PC-3 (cell line): Measurements from ENCODE around the gene USP11. TPM values are rescaled to one million over a fixed set of nuclear protein-coding genes. Genes with fewer than 3 reads are reported as not detected.

Experiments used
- ATAC-seq: fragments of 200-7000 bp; cut with Tn5 transposase; 2 replicates; pipeline ENCODE4 v1.9.1; 2020; ENCODE audit warnings: mild to moderate bottlenecking, moderate library complexity
- BruUV-seq: library from RNA; stranded (reverse); fragments of 400-500 nt; replicated peaks from 2 replicates; lab custom pipeline; 2021; lab: Mats Ljungman, UMichigan
- CTCF ChIA-PET: fragments of 300-600 bp; sonication (Branson Sonifier 250); formaldehyde crosslinking; loops from one replicate; lab custom pipeline; 2022; ENCODE audit warnings: antibody characterized with exemption; lab: Charles Lee
- POLR2A ChIA-PET: fragments of 300-600 bp; sonication (Branson Sonifier 250); formaldehyde crosslinking; loops from one replicate; lab custom pipeline; 2022; ENCODE audit warnings: antibody characterized with exemption; ENCODE audit not compliant: unreplicated experiment; lab: Charles Lee
- DNase-seq: peaks from one replicate; pipeline ENCODE4 v3.0.0-alpha.2; 2015
- H2AFZ ChIP-seq: fragments of 300-600 bp; sonication (generic); 2 replicates; pipeline ENCODE4 v1.6.0; 2016; ENCODE audit warnings: antibody characterized with exemption, low read length
- H3F3A ChIP-seq: fragments of 300-600 bp; sonication (generic); one replicate; pipeline ENCODE4 v1.6.0; 2017; ENCODE audit warnings: antibody characterized with exemption, low read length, control low read depth, mild to moderate bottlenecking; ENCODE audit not compliant: unreplicated experiment
- H3K27ac ChIP-seq: fragments of 300-600 bp; sonication (generic); 2 replicates; pipeline ENCODE4 v1.5.1; 2016; ENCODE audit warnings: mild to moderate bottlenecking, low read length
- H3K27me3 ChIP-seq: fragments of 300-600 bp; sonication (generic); 2 replicates; pipeline ENCODE4 v1.6.1; 2016; ENCODE audit warnings: low read length, mixed read lengths
- H3K36me3 ChIP-seq: fragments of 300-600 bp; sonication (generic); 2 replicates; pipeline ENCODE4 v1.6.1; 2016; ENCODE audit warnings: low read depth, mixed run types, low read length, mixed read lengths
- H3K4me1 ChIP-seq: fragments of 300-600 bp; sonication (generic); 2 replicates; pipeline ENCODE4 v1.5.1; 2016; ENCODE audit warnings: low read length; ENCODE audit not compliant: insufficient read depth
- H3K4me2 ChIP-seq: fragments of 300-600 bp; sonication (generic); 2 replicates; pipeline ENCODE4 v1.6.0; 2016; ENCODE audit warnings: low read length
- H3K4me3 ChIP-seq: fragments of 300-600 bp; sonication (generic); 2 replicates; pipeline ENCODE4 v1.5.1; 2016; ENCODE audit warnings: mild to moderate bottlenecking, low read length, mixed read lengths
- H3K79me2 ChIP-seq: fragments of 300-600 bp; sonication (generic); 2 replicates; pipeline ENCODE4 v1.6.1; 2017; ENCODE audit warnings: low read length, mixed read lengths
- H3K9ac ChIP-seq: fragments of 300-600 bp; sonication (generic); 2 replicates; pipeline ENCODE4 v1.6.0; 2016; ENCODE audit warnings: mild to moderate bottlenecking, low read length
- H3K9me2 ChIP-seq: fragments of 300-600 bp; sonication (generic); replicated peaks from 2 replicates; pipeline ENCODE4 v1.6.1; 2016; ENCODE audit warnings: mixed run types, low read length, mixed read lengths
- H3K9me3 ChIP-seq: fragments of 300-600 bp; sonication (generic); 2 replicates; pipeline ENCODE4 v1.6.1; 2016; ENCODE audit warnings: low read length, mixed read lengths
- H4K20me1 ChIP-seq: fragments of 300-600 bp; sonication (generic); 2 replicates; pipeline ENCODE4 v1.6.1; 2016; ENCODE audit warnings: low read length, mixed read lengths
- EZH2 ChIP-seq: fragments of 300-600 bp; sonication (generic); IDR thresholded peaks from one replicate; pipeline ENCODE4 v1.6.1; 2017; ENCODE audit warnings: antibody characterized with exemption, mild to moderate bottlenecking, low read length; ENCODE audit not compliant: unreplicated experiment
- EZH2phosphoT487 ChIP-seq: fragments of 300-600 bp; sonication (generic); IDR thresholded peaks from 2 replicates; pipeline ENCODE4 v1.6.1; 2018; ENCODE audit warnings: mild to moderate bottlenecking, antibody characterized with exemption, low read length, borderline replicate concordance
- intact Hi-C: fragments of 100-400 bp; cut with micrococcal nuclease; formaldehyde crosslinking; loops from 2 replicates; pipeline ENCODE4 v1.9.0; 2023
- total RNA-seq: library from RNA; depleted of rRNA; stranded (reverse); fragments of >200 nt; gene quantifications from 2 replicates; pipeline ENCODE4 v1.2.3, GENCODE V29; 2014
- TF ChIP-seq, protein P1 (sequence below): fragments of 300-600 bp; sonication (generic); conservative IDR thresholded peaks from 2 replicates; pipeline ENCODE4 v1.5.1; 2017; ENCODE audit warnings: antibody characterized with exemption, low read depth, mild to moderate bottlenecking, low read length

USP11 gene
- total RNA-seq, 1 experiment from 2014 or later = 31.3 TPM

DNA sequence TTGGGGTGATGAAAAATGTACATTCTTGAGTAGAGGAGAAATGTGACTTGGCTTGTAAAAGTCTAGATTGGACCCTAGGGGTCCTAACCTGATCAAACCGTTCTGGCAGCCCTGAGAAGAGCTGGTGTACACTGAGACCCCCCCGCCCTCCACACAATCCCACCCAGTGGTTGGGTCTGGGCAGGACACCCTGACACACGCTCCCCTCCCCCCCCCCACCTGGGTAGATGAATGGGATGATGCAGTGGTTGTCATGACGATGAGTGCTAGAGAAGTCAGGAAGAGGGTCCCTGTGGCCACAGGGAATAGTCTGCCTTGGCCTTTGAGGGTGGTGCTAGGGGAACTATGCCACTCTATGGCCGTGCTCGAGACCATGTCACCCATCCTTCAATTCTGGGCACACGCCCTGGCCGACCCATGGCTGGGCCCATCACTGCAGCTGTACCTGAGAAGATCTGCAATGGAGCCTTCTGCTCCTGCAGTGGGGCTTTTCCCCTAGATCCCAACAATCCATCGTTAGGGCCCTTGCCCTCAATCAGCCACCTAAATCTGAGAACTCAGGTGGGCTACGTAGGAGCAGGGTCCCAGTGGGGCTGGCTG, 10.0 kb upstream of the USP11 start:
- peaks cover 47% of the 10 kb centered on the region for H3K79me2 ChIP-seq
- peaks cover 30% of the 10 kb centered on the region for H4K20me1 ChIP-seq
- ChIA-PET POLR2A (no interaction called here), CTCF (no interaction called here)
- no peaks in the 10 kb centered on the region for H3K27me3 ChIP-seq
- H2AFZ ChIP-seq = no peak overlapping the region
- no peaks in the 10 kb centered on the region for H3K9me3 ChIP-seq
- BruUV-seq = no TSS peak
- H3K4me2 ChIP-seq = no peak overlapping the region
- ATAC-seq = no peak
- peaks cover 41% of the 10 kb centered on the region for H3K36me3 ChIP-seq
- H3K9ac ChIP-seq = no peak overlapping the region
- intact Hi-C loops = no loop called here
- DNase-seq = no peak
- H3K4me1 ChIP-seq = peaks cover 9% of the 10 kb centered on the region
- H3F3A ChIP-seq = no peaks in the 10 kb centered on the region
- TF ChIP-seq, protein P1, sequence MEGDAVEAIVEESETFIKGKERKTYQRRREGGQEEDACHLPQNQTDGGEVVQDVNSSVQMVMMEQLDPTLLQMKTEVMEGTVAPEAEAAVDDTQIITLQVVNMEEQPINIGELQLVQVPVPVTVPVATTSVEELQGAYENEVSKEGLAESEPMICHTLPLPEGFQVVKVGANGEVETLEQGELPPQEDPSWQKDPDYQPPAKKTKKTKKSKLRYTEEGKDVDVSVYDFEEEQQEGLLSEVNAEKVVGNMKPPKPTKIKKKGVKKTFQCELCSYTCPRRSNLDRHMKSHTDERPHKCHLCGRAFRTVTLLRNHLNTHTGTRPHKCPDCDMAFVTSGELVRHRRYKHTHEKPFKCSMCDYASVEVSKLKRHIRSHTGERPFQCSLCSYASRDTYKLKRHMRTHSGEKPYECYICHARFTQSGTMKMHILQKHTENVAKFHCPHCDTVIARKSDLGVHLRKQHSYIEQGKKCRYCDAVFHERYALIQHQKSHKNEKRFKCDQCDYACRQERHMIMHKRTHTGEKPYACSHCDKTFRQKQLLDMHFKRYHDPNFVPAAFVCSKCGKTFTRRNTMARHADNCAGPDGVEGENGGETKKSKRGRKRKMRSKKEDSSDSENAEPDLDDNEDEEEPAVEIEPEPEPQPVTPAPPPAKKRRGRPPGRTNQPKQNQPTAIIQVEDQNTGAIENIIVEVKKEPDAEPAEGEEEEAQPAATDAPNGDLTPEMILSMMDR = no peak
- TF ChIP-seq EZH2 (no peak), EZH2phosphoT487 (no peak)
- H3K27ac ChIP-seq = no peak overlapping the region
- no peak overlapping the region for H3K4me3 ChIP-seq
- H3K9me2 ChIP-seq = no peaks in the 10 kb centered on the region

DNA sequence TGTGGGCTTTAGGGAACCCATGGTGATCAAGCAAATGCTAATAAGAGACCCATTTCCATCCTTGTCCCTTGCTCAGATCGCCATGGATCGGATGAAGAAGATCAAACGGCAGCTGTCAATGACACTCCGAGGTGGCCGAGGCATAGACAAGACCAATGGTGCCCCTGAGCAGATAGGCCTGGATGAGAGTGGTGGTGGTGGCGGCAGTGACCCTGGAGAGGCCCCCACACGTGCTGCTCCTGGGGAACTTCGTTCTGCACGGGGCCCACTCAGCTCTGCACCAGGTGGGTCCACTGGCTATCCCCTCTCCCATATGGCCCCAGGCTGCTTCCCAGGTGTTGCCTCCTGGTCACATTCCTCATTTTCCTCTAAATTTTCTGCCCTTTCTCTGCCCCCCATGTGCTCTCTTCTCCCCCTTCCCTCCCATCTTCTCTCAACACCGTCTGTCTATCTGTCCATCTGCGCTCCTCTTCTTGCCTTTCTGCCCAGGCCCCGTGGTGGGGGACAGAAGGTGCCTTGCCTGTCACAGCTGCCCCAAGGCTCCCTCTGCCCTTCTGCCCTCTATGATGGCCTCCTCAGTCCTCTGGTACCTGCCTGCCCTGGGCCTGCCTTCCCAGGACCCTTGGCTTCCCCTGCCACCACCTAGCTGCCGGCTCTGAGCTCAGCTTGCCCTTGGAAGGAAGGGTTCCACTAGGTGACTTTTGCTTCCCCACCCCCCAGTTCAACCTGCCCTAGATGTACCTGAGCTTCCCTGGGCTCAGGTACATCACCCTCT, 9.1 kb upstream of the USP11 start:
- ChIA-PET CTCF (no interaction called here), POLR2A (no interaction called here)
- H3K27ac ChIP-seq = no peak overlapping the region
- H3K4me2 ChIP-seq = no peak overlapping the region
- H3K4me1 ChIP-seq = peaks cover 9% of the 10 kb centered on the region
- H3K27me3 ChIP-seq = no peaks in the 10 kb centered on the region
- H3K9me2 ChIP-seq = no peaks in the 10 kb centered on the region
- no peaks in the 10 kb centered on the region for H3F3A ChIP-seq
- DNase-seq (no peak), ATAC-seq (no peak)
- intact Hi-C loops = no loop called here
- no TSS peak for BruUV-seq
- H3K36me3 ChIP-seq = peaks cover 48% of the 10 kb centered on the region
- H3K9ac ChIP-seq = no peak overlapping the region
- H3K79me2 ChIP-seq = peaks cover 43% of the 10 kb centered on the region
- H3K4me3 ChIP-seq = no peak overlapping the region
- H3K9me3 ChIP-seq = no peaks in the 10 kb centered on the region
- no peak overlapping the region for H2AFZ ChIP-seq
- H4K20me1 ChIP-seq = peaks cover 30% of the 10 kb centered on the region
- TF ChIP-seq, protein P1 = no peak
- TF ChIP-seq EZH2phosphoT487 (no peak), EZH2 (no peak)
